GM19035 (cell line): ENCODE data around the gene OXCT2.
A peak's percentile ranks its signal among the peaks of the same experiment; 100 is the strongest.

Source experiments
- ATAC-seq: cut with Tn5 transposase; IDR thresholded peaks from one replicate; pipeline ENCODE4 v1.9.1; 2021; ENCODE audit not compliant: unreplicated experiment

Gene OXCT2

GRCh38 chr1:39737546-39738169 lies 33.5 kb downstream of the OXCT2 start:
- ATAC-seq = no peak

GRCh38 chr1:39735731-39736130 lies 35.4 kb downstream of the OXCT2 start:
- ATAC-seq = no peak

GRCh38 chr1:39733161-39733560 lies 38.0 kb downstream of the OXCT2 start:
- no peak for ATAC-seq

- no peak for ATAC-seq
These were observed 38.4 kb downstream of the OXCT2 start for GRCh38 chr1:39732730-39733129.

GRCh38 chr1:39729842-39730241 lies 41.3 kb downstream of the OXCT2 start:
- ATAC-seq = no peak

- no peak for ATAC-seq
These were observed 42.1 kb downstream of the OXCT2 start for GRCh38 chr1:39729030-39729429.

- ATAC-seq = no peak
These were observed 43.2 kb downstream of the OXCT2 start for GRCh38 chr1:39727932-39728317.

- peak; percentile 73 for ATAC-seq
These were observed 43.8 kb downstream of the OXCT2 start for GRCh38 chr1:39727221-39727931.

GRCh38 chr1:39726600-39726999 lies 44.5 kb downstream of the OXCT2 start:
- ATAC-seq = no peak

GRCh38 chr1:39722495-39722894 lies 48.7 kb downstream of the OXCT2 start:
- no peak for ATAC-seq

GRCh38 chr1:39721664-39722063 lies 49.5 kb downstream of the OXCT2 start:
- no peak for ATAC-seq

- ATAC-seq = no peak
These were observed 50.8 kb downstream of the OXCT2 start for GRCh38 chr1:39720094-39720999.
